Neural cell (in vitro differentiated cells): ENCODE measurements around the gene PRDM4.

Source experiments
- EP300 ChIP-seq: fragments of 450-650 bp; conservative IDR thresholded peaks from 2 replicates; pipeline ENCODE4 v1.6.1; 2014; ENCODE audit warnings: antibody characterized with exemption, mild to moderate bottlenecking, moderate library complexity; ENCODE audit not compliant: poor library complexity, severe bottlenecking
- EZH2 ChIP-seq: fragments of 200-600, 300-800 bp; shearing (Covaris generic), sonication (generic); IDR thresholded peaks from 2 replicates; pipeline ENCODE4 v1.6.1; 2014; ENCODE audit warnings: antibody characterized with exemption, low read length, borderline replicate concordance, mild to moderate bottlenecking; ENCODE audit not compliant: insufficient read depth, poor library complexity, severe bottlenecking
- MXI1 ChIP-seq: fragments of 450-650 bp; conservative IDR thresholded peaks from 2 replicates; pipeline ENCODE4 v1.6.1; 2014; ENCODE audit warnings: antibody characterized with exemption, mild to moderate bottlenecking; ENCODE audit not compliant: poor library complexity, severe bottlenecking
- POLR2AphosphoS5 ChIP-seq: IDR thresholded peaks from 2 replicates; pipeline ENCODE4 v1.6.1; 2012
- RAD21 ChIP-seq: fragments of 450-650 bp; conservative IDR thresholded peaks from 2 replicates; pipeline ENCODE4 v1.6.1; 2014; ENCODE audit warnings: antibody characterized with exemption, mild to moderate bottlenecking, moderate library complexity
- SMC3 ChIP-seq: fragments of 450-650 bp; conservative IDR thresholded peaks from 2 replicates; pipeline ENCODE4 v1.6.1; 2014; ENCODE audit warnings: antibody characterized with exemption, mild to moderate bottlenecking, moderate library complexity; ENCODE audit not compliant: poor library complexity
- TAF1 ChIP-seq: IDR thresholded peaks from 2 replicates; pipeline ENCODE4 v1.6.1; 2012; ENCODE audit warnings: low read depth
- TF ChIP-seq, protein P1 (sequence below): IDR thresholded peaks from 2 replicates; pipeline ENCODE4 v1.6.1; 2012; ENCODE audit warnings: borderline replicate concordance
- TF ChIP-seq, protein P2 (sequence below): fragments of 450-650 bp; IDR thresholded peaks from 2 replicates; pipeline ENCODE4 v1.5.1; 2014; ENCODE audit warnings: antibody characterized with exemption, mild to moderate bottlenecking, moderate library complexity; ENCODE audit not compliant: poor library complexity, severe bottlenecking

DNA sequence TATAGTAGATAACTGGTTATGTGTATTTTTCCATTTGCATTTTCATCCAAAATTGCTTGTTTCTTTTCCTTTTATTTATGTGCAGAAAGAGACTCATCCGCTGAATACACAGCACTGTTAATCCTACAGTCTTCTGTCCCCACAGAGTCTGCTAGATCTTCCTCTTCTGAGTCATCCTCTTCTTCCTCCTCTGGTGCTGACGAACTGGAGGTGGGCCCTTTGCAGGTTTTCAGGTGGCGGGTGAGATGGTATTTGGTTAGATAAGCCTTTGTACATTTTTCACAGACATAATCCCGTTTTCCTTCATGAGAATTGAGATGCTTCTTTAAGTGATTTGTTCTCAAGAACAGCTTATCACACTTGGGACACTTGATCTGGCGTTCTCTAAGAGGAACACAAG is 26.8 kb downstream of the PRDM4 start:
- TF ChIP-seq EZH2 = no peak
- TF ChIP-seq, protein P1, sequence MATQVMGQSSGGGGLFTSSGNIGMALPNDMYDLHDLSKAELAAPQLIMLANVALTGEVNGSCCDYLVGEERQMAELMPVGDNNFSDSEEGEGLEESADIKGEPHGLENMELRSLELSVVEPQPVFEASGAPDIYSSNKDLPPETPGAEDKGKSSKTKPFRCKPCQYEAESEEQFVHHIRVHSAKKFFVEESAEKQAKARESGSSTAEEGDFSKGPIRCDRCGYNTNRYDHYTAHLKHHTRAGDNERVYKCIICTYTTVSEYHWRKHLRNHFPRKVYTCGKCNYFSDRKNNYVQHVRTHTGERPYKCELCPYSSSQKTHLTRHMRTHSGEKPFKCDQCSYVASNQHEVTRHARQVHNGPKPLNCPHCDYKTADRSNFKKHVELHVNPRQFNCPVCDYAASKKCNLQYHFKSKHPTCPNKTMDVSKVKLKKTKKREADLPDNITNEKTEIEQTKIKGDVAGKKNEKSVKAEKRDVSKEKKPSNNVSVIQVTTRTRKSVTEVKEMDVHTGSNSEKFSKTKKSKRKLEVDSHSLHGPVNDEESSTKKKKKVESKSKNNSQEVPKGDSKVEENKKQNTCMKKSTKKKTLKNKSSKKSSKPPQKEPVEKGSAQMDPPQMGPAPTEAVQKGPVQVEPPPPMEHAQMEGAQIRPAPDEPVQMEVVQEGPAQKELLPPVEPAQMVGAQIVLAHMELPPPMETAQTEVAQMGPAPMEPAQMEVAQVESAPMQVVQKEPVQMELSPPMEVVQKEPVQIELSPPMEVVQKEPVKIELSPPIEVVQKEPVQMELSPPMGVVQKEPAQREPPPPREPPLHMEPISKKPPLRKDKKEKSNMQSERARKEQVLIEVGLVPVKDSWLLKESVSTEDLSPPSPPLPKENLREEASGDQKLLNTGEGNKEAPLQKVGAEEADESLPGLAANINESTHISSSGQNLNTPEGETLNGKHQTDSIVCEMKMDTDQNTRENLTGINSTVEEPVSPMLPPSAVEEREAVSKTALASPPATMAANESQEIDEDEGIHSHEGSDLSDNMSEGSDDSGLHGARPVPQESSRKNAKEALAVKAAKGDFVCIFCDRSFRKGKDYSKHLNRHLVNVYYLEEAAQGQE = no peak
- TF ChIP-seq, protein P2, sequence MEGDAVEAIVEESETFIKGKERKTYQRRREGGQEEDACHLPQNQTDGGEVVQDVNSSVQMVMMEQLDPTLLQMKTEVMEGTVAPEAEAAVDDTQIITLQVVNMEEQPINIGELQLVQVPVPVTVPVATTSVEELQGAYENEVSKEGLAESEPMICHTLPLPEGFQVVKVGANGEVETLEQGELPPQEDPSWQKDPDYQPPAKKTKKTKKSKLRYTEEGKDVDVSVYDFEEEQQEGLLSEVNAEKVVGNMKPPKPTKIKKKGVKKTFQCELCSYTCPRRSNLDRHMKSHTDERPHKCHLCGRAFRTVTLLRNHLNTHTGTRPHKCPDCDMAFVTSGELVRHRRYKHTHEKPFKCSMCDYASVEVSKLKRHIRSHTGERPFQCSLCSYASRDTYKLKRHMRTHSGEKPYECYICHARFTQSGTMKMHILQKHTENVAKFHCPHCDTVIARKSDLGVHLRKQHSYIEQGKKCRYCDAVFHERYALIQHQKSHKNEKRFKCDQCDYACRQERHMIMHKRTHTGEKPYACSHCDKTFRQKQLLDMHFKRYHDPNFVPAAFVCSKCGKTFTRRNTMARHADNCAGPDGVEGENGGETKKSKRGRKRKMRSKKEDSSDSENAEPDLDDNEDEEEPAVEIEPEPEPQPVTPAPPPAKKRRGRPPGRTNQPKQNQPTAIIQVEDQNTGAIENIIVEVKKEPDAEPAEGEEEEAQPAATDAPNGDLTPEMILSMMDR = no peak
- no peak for TF ChIP-seq EP300
- TF ChIP-seq POLR2AphosphoS5 = no peak
- no peak for TF ChIP-seq MXI1
- TF ChIP-seq TAF1 = no peak
- TF ChIP-seq RAD21 = no peak
- no peak for TF ChIP-seq SMC3
